GM19023 (cell line): ENCODE measurements around the gene TSPAN15.
"Not testable (repeated sequence)": the region's sequence is repeated elsewhere in the genome, so short reads cannot be mapped to it uniquely, and the experiment has no call there.

Experiments
- ATAC-seq: cut with Tn5 transposase; IDR thresholded peaks from one replicate; pipeline ENCODE4 v1.9.1; 2021; ENCODE audit warnings: mild to moderate bottlenecking, moderate library complexity; ENCODE audit not compliant: unreplicated experiment

The TSPAN15 gene

GRCh38 chr10:69533658-69534057 is 82.4 kb downstream of the TSPAN15 start:
- ATAC-seq = no peak

- ATAC-seq = not testable (repeated sequence)
Measured at GRCh38 chr10:69536521-69536920, 85.3 kb downstream of the TSPAN15 start.

GRCh38 chr10:69537449-69537848 is 86.2 kb downstream of the TSPAN15 start:
- no peak for ATAC-seq

- ATAC-seq = no peak
Measured at GRCh38 chr10:69538461-69538860, 87.2 kb downstream of the TSPAN15 start.

- no peak for ATAC-seq
Measured at GRCh38 chr10:69541463-69541862, 90.2 kb downstream of the TSPAN15 start.

- ATAC-seq = no peak
Measured at GRCh38 chr10:69549959-69550358, 98.7 kb downstream of the TSPAN15 start.

GRCh38 chr10:69552268-69552667 is 101.0 kb downstream of the TSPAN15 start:
- ATAC-seq = no peak

- ATAC-seq = no peak
Measured at GRCh38 chr10:69553328-69553727, 102.1 kb downstream of the TSPAN15 start.

- no peak for ATAC-seq
Measured at GRCh38 chr10:69554611-69555010, 103.3 kb downstream of the TSPAN15 start.
